ENCODE measurements around the gene ARHGAP19. TPM values are rescaled to one million over a fixed set of nuclear protein-coding genes. Genes with fewer than 3 reads are reported as not detected.

ARHGAP19 gene
- total and polyA plus RNA-seq, 9 of the 15 experiments (the other 6 are each of a cell fraction or from before 2014, with no cell fraction given): 14.8 to 49.5 (median 26.8) TPM

GRCh38 chr10:97292097-97292861 lies at the start of gene ARHGAP19 (continued):
- no peak for TF ChIP-seq NR0B1 (IDR thresholded peaks at IDR 0.05; ENCODE audit: partially characterized antibody)
- peak; percentile 58; the same call in 1 of the 2 replicates for TF ChIP-seq POLR2AphosphoS5 (IDR thresholded peaks at IDR 0.05; ENCODE audit: control insufficient read depth, insufficient read depth, low read depth, low read length)
- TF ChIP-seq RBBP5 (IDR thresholded peaks at IDR 0.05; ENCODE audit: borderline replicate concordance, insufficient read depth, low read length, poor library complexity, severe bottlenecking): peak; percentile 79
- TF ChIP-seq MCM2 (IDR thresholded peaks at IDR 0.05; ENCODE audit: low read depth): no peak
- no peak for TF ChIP-seq ZFP91 (CRISPR knock-in tag; IDR thresholded peaks at IDR 0.05)
- TF ChIP-seq, protein P1, sequence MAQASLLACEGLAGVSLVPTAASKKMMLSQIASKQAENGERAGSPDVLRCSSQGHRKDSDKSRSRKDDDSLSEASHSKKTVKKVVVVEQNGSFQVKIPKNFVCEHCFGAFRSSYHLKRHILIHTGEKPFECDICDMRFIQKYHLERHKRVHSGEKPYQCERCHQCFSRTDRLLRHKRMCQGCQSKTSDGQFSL (CRISPR knock-in tag; IDR thresholded peaks at IDR 0.05): 0 out of 2 replicates have a peak, but pooled peaks have one; percentile 37
- TF ChIP-seq, protein P1 (tag; IDR thresholded peaks at IDR 0.05): no peak
- no peak for TF ChIP-seq EHMT2 (IDR thresholded peaks at IDR 0.05)
- peak; percentile 68 for TF ChIP-seq PRDM10 (IDR thresholded peaks at IDR 0.05; ENCODE audit: partially characterized antibody)
- no peak for TF ChIP-seq RFX5 (IDR thresholded peaks at IDR 0.05; ENCODE audit: low read depth, low read length)
- TF ChIP-seq ZBED1 (IDR thresholded peaks at IDR 0.05): no peak
- no peak for TF ChIP-seq IRF2 (CRISPR knock-in tag; IDR thresholded peaks at IDR 0.05)
- peak; percentile 65 for TF ChIP-seq CC2D1A (IDR thresholded peaks at IDR 0.05)
- TF ChIP-seq ESRRB (CRISPR knock-in tag; IDR thresholded peaks at IDR 0.05; ENCODE audit: borderline replicate concordance): no peak
- no peak for TF ChIP-seq KDM1A (IDR thresholded peaks at IDR 0.05)
- TF ChIP-seq ZNF445 (CRISPR knock-in tag; IDR thresholded peaks at IDR 0.05; ENCODE audit: low read depth): no peak

Data from K562 (cell line).